ENCODE data around the gene CREB5. TPM values are rescaled to one million over a fixed set of nuclear protein-coding genes. Genes with fewer than 3 reads are reported as not detected.

CREB5 gene
- total RNA-seq, 1 donor from 2014 or later, result 8.9 TPM

GRCh38 chr7:28487487-28487886 is 75.2 kb downstream of the CREB5 start:
- Histone ChIP-seq H3K36me3 (no peaks in the 10 kb centered on the region), H3K4me1 (no peaks in the 10 kb centered on the region), H3K27me3 (no peaks in the 10 kb centered on the region), H3K4me3 (no peak overlapping the region), H3K27ac (no peak overlapping the region), H3K9me3 (no peaks in the 10 kb centered on the region)
- intact Hi-C loops (cut with DNase I), result no loop called here
- DNase-seq (no peak), ATAC-seq (no peak)
- TF ChIP-seq CTCF (IDR thresholded peaks at IDR 0.05), result no peak

- TF ChIP-seq CTCF (IDR thresholded peaks at IDR 0.05), result no peak
- DNase-seq (no peak), ATAC-seq (no peak)
- Histone ChIP-seq H3K9me3 (no peaks in the 10 kb centered on the region), H3K27ac (no peak overlapping the region), H3K4me3 (no peak overlapping the region), H3K36me3 (no peaks in the 10 kb centered on the region), H3K27me3 (no peaks in the 10 kb centered on the region), H3K4me1 (no peaks in the 10 kb centered on the region)
- intact Hi-C loops (cut with DNase I), result no loop called here
Measured at GRCh38 chr7:28488061-28488791, 75.9 kb downstream of the CREB5 start.

GRCh38 chr7:28490831-28491230 is 78.5 kb downstream of the CREB5 start:
- H3K9me3 ChIP-seq, result no peaks in the 10 kb centered on the region
- no peaks in the 10 kb centered on the region for H3K36me3 ChIP-seq
- no peak overlapping the region for H3K4me3 ChIP-seq
- TF ChIP-seq CTCF (IDR thresholded peaks at IDR 0.05), result no peak
- ATAC-seq (peak; percentile 66), DNase-seq (peak; percentile 51)
- H3K27me3 ChIP-seq, result peaks cover 4% of the 10 kb centered on the region
- H3K27ac ChIP-seq, result no peak overlapping the region
- no peaks in the 10 kb centered on the region for H3K4me1 ChIP-seq
- intact Hi-C loops (cut with DNase I), result no loop called here

GRCh38 chr7:28493477-28493876 is 81.2 kb downstream of the CREB5 start:
- no peaks in the 10 kb centered on the region for H3K9me3 ChIP-seq
- intact Hi-C loops (cut with DNase I), result no loop called here

GRCh38 chr7:28497009-28497408 is 84.7 kb downstream of the CREB5 start:
- Histone ChIP-seq H3K36me3 (no peaks in the 10 kb centered on the region), H3K4me3 (no peak overlapping the region), H3K27me3 (peaks cover 4% of the 10 kb centered on the region), H3K4me1 (no peaks in the 10 kb centered on the region), H3K27ac (no peak overlapping the region), H3K9me3 (no peaks in the 10 kb centered on the region)
- intact Hi-C loops (cut with DNase I), result no loop called here
- ATAC-seq, result no peak
- no peak for DNase-seq
- TF ChIP-seq CTCF (IDR thresholded peaks at IDR 0.05), result no peak

More at GRCh38 chr7:28493477-28493876, 81.2 kb downstream of the CREB5 start:
- Histone ChIP-seq H3K4me3 (no peak overlapping the region), H3K4me1 (no peaks in the 10 kb centered on the region), H3K27me3 (peaks cover 4% of the 10 kb centered on the region), H3K27ac (no peak overlapping the region), H3K36me3 (no peaks in the 10 kb centered on the region)
- DNase-seq (no peak), ATAC-seq (no peak)
- TF ChIP-seq CTCF (IDR thresholded peaks at IDR 0.05), result no peak
